Loucy (cell line): Measurements from ENCODE around the gene NADSYN1.

Experiments used
- H2AFZ ChIP-seq: fragments of 200-600 bp; sonication (generic); 2 replicates; pipeline ENCODE4 v1.6.0; 2016; ENCODE audit warnings: antibody characterized with exemption, mild to moderate bottlenecking, low read length, moderate library complexity
- H3F3A ChIP-seq: fragments of 200-600 bp; 2 replicates; pipeline ENCODE4 v1.6.0; 2016; ENCODE audit warnings: antibody characterized with exemption, low read depth, mild to moderate bottlenecking
- H3K27me3 ChIP-seq: fragments of 200-600 bp; sonication (generic); 2 replicates; pipeline ENCODE4 v1.6.1; 2014; ENCODE audit warnings: low read length, mild to moderate bottlenecking; ENCODE audit not compliant: insufficient read depth, poor library complexity, severe bottlenecking
- H3K36me3 ChIP-seq: fragments of 200-600 bp; sonication (generic); 2 replicates; pipeline ENCODE4 v1.6.1; 2016; ENCODE audit warnings: low read length; ENCODE audit not compliant: insufficient read depth
- H3K4me1 ChIP-seq: fragments of 200-600 bp; sonication (generic); 2 replicates; pipeline ENCODE4 v1.5.1; 2014; ENCODE audit warnings: low read length, mild to moderate bottlenecking; ENCODE audit not compliant: insufficient read depth, poor library complexity, severe bottlenecking
- H3K4me2 ChIP-seq: fragments of 200-600 bp; sonication (generic); 2 replicates; pipeline ENCODE4 v1.6.0; 2014; ENCODE audit warnings: antibody characterized with exemption, low read length, low read depth, mild to moderate bottlenecking; ENCODE audit not compliant: poor library complexity, severe bottlenecking
- H3K4me3 ChIP-seq: fragments of 200-600 bp; sonication (generic); 2 replicates; pipeline ENCODE4 v1.5.1; 2014; ENCODE audit warnings: low read length, mild to moderate bottlenecking, mixed read lengths; ENCODE audit not compliant: poor library complexity, severe bottlenecking
- H3K79me2 ChIP-seq: fragments of 200-600 bp; sonication (generic); 2 replicates; pipeline ENCODE4 v1.6.1; 2014; ENCODE audit warnings: low read length; ENCODE audit not compliant: insufficient read depth
- H3K9ac ChIP-seq: fragments of 200-600 bp; sonication (generic); 2 replicates; pipeline ENCODE4 v1.6.0; 2014; ENCODE audit warnings: mild to moderate bottlenecking, low read depth, low read length, moderate library complexity; ENCODE audit not compliant: poor library complexity, severe bottlenecking
- H3K9me2 ChIP-seq: fragments of 200-600 bp; sonication (generic); replicated peaks from 2 replicates; pipeline ENCODE4 v1.6.1; 2016; ENCODE audit warnings: low read depth, low read length, mixed read lengths
- H3K9me3 ChIP-seq: fragments of 200-600 bp; sonication (generic); 2 replicates; pipeline ENCODE4 v1.6.1; 2014; ENCODE audit warnings: mild to moderate bottlenecking, antibody characterized with exemption, low read length, low read depth; ENCODE audit not compliant: insufficient read depth
- H4K20me1 ChIP-seq: fragments of 200-600 bp; sonication (generic); 2 replicates; pipeline ENCODE4 v1.6.0; 2014; ENCODE audit warnings: antibody characterized with exemption, low read length, mild to moderate bottlenecking; ENCODE audit not compliant: insufficient read depth, poor library complexity, severe bottlenecking
- CTCF ChIP-seq: fragments of 200-600 bp; sonication (generic); conservative IDR thresholded peaks from 2 replicates; pipeline ENCODE4 v1.5.1; 2014; ENCODE audit warnings: mild to moderate bottlenecking, antibody characterized with exemption, low read length
- EZH2phosphoT487 ChIP-seq: fragments of 200-600 bp; IDR thresholded peaks from 2 replicates; pipeline ENCODE4 v1.6.1; 2018; ENCODE audit warnings: antibody characterized with exemption, mild to moderate bottlenecking, moderate library complexity, borderline replicate concordance

NADSYN1 gene

GRCh38 chr11:71490731-71491390 lies 37.9 kb downstream of the NADSYN1 start:
- no peaks in the 10 kb centered on the region for H4K20me1 ChIP-seq

GRCh38 chr11:71491531-71491930 lies 38.5 kb downstream of the NADSYN1 start:
- H3K4me2 ChIP-seq: no peak overlapping the region
- no peaks in the 10 kb centered on the region for H3K4me1 ChIP-seq
- H3K36me3 ChIP-seq: peaks cover 44% of the 10 kb centered on the region; the same call in 1 of the 2 replicates
- H3K4me3 ChIP-seq: no peak overlapping the region
- no peak for TF ChIP-seq EZH2phosphoT487
- no peak for TF ChIP-seq CTCF
- no peaks in the 10 kb centered on the region for H3K9me3 ChIP-seq
- H2AFZ ChIP-seq: no peak overlapping the region
- no peak overlapping the region for H3K9ac ChIP-seq
- H3K79me2 ChIP-seq: no peaks in the 10 kb centered on the region
- no peaks in the 10 kb centered on the region for H3F3A ChIP-seq
- no peaks in the 10 kb centered on the region for H3K27me3 ChIP-seq
- no peaks in the 10 kb centered on the region for H4K20me1 ChIP-seq
- H3K9me2 ChIP-seq: no peaks in the 10 kb centered on the region

More at GRCh38 chr11:71490731-71491390, 37.9 kb downstream of the NADSYN1 start:
- peaks cover 43% of the 10 kb centered on the region; the same call in 1 of the 2 replicates for H3K36me3 ChIP-seq
- H3K79me2 ChIP-seq: no peaks in the 10 kb centered on the region
- no peaks in the 10 kb centered on the region for H3K27me3 ChIP-seq
- H3K4me2 ChIP-seq: no peak overlapping the region
- H3F3A ChIP-seq: no peaks in the 10 kb centered on the region
- no peaks in the 10 kb centered on the region for H3K9me3 ChIP-seq
- H3K9ac ChIP-seq: no peak overlapping the region
- no peak for TF ChIP-seq CTCF
- no peak for TF ChIP-seq EZH2phosphoT487
- H2AFZ ChIP-seq: no peak overlapping the region
- no peaks in the 10 kb centered on the region for H3K4me1 ChIP-seq
- no peaks in the 10 kb centered on the region for H3K9me2 ChIP-seq
- H3K4me3 ChIP-seq: no peak overlapping the region

GRCh38 chr11:71491940-71492339 lies 38.9 kb downstream of the NADSYN1 start:
- Histone ChIP-seq H3K9me2 (no peaks in the 10 kb centered on the region), H3K9ac (no peak overlapping the region), H3K4me3 (no peak overlapping the region), H3K79me2 (no peaks in the 10 kb centered on the region), H4K20me1 (no peaks in the 10 kb centered on the region), H3K4me2 (no peak overlapping the region), H3K4me1 (no peaks in the 10 kb centered on the region), H3F3A (no peaks in the 10 kb centered on the region), H3K27me3 (no peaks in the 10 kb centered on the region), H3K9me3 (no peaks in the 10 kb centered on the region), H2AFZ (no peak overlapping the region), H3K36me3 (peaks cover 47% of the 10 kb centered on the region; the same call in 1 of the 2 replicates)
- TF ChIP-seq CTCF: no peak
- no peak for TF ChIP-seq EZH2phosphoT487
